ENCODE results near the gene SLC43A3. TPM values are rescaled to one million over a fixed set of nuclear protein-coding genes. Genes with fewer than 3 reads are reported as not detected.

The SLC43A3 gene
- total RNA-seq, 2 donors from 2014 or later: 31.7 to 61.3 TPM

GRCh38 chr11:57379732-57380131, 47.2 kb downstream of the SLC43A3 start:
- no peaks in the 10 kb centered on the region for H3K9me3 ChIP-seq
- DNase-seq (ENCODE audit: low spot score): no peak
- no peak for TF ChIP-seq CTCF (IDR thresholded peaks at IDR 0.05)
- no peaks in the 10 kb centered on the region for H3K36me3 ChIP-seq
- no peaks in the 10 kb centered on the region for H3K4me1 ChIP-seq
- H3K4me3 ChIP-seq: no peak overlapping the region
- H3K27me3 ChIP-seq: no peaks in the 10 kb centered on the region
- H3K27ac ChIP-seq: no peak overlapping the region

- DNase-seq (ENCODE audit: low spot score): no peak
- no peak overlapping the region for H3K4me3 ChIP-seq
- no peak for TF ChIP-seq CTCF (IDR thresholded peaks at IDR 0.05)
- no peaks in the 10 kb centered on the region for H3K27me3 ChIP-seq
- H3K27ac ChIP-seq: no peak overlapping the region
- no peaks in the 10 kb centered on the region for H3K4me1 ChIP-seq
- H3K36me3 ChIP-seq: no peaks in the 10 kb centered on the region
- H3K9me3 ChIP-seq: no peaks in the 10 kb centered on the region
Observed at GRCh38 chr11:57378186-57378585, 48.7 kb downstream of the SLC43A3 start.

- DNase-seq (ENCODE audit: low spot score): no peak
- peaks cover 0 to 5% of the 10 kb centered on the region in 2 donors for H3K4me1 ChIP-seq
- no peaks in the 10 kb centered on the region for H3K9me3 ChIP-seq
- no peaks in the 10 kb centered on the region for H3K27me3 ChIP-seq
- no peaks in the 10 kb centered on the region for H3K36me3 ChIP-seq
- no peak overlapping the region for H3K27ac ChIP-seq
- no peak for TF ChIP-seq CTCF (IDR thresholded peaks at IDR 0.05)
- H3K4me3 ChIP-seq: no peak overlapping the region
Observed at GRCh38 chr11:57377107-57377506, 49.8 kb downstream of the SLC43A3 start.

GRCh38 chr11:57376095-57377090, 50.5 kb downstream of the SLC43A3 start:
- no peak overlapping the region for H3K27ac ChIP-seq
- no peak for DNase-seq (ENCODE audit: low spot score)
- TF ChIP-seq CTCF (IDR thresholded peaks at IDR 0.05): no peak
- peaks cover 0 to 5% of the 10 kb centered on the region in 2 donors for H3K4me1 ChIP-seq
- no peak overlapping the region for H3K4me3 ChIP-seq
- H3K9me3 ChIP-seq: no peaks in the 10 kb centered on the region
- H3K27me3 ChIP-seq: no peaks in the 10 kb centered on the region
- no peaks in the 10 kb centered on the region for H3K36me3 ChIP-seq

- H3K4me3 ChIP-seq: no peak overlapping the region
- no peak for DNase-seq (ENCODE audit: low spot score)
- H3K36me3 ChIP-seq: no peaks in the 10 kb centered on the region
- H3K4me1 ChIP-seq: peaks cover 0 to 5% of the 10 kb centered on the region in 2 donors
- no peak for TF ChIP-seq CTCF (IDR thresholded peaks at IDR 0.05)
- no peak overlapping the region for H3K27ac ChIP-seq
- no peaks in the 10 kb centered on the region for H3K9me3 ChIP-seq
- H3K27me3 ChIP-seq: no peaks in the 10 kb centered on the region
Observed at GRCh38 chr11:57375490-57375889, 51.4 kb downstream of the SLC43A3 start.
